Fibroblast of skin of left quadriceps (primary cell): ENCODE results near the gene TP73.

Experiments
- DNase-seq, 2 experiments: peaks; one replicate each; pipeline ENCODE4 v3.0.0-alpha.2; 2013; ENCODE audit warnings: low read depth in 2 of 2

TP73 gene

GRCh38 chr1:3634059-3634800 lies 18.1 kb upstream of the TP73 start:
- DNase-seq: no peak

GRCh38 chr1:3636080-3636479 lies 16.2 kb upstream of the TP73 start:
- DNase-seq: no peak

GRCh38 chr1:3636531-3636930 lies 15.8 kb upstream of the TP73 start:
- DNase-seq: no peak

GRCh38 chr1:3638027-3638426 lies 14.3 kb upstream of the TP73 start:
- DNase-seq: no peak

GRCh38 chr1:3638676-3639075 lies 13.6 kb upstream of the TP73 start:
- no peak for DNase-seq

GRCh38 chr1:3639397-3639911 lies 12.9 kb upstream of the TP73 start:
- no peak for DNase-seq

GRCh38 chr1:3640121-3640837 lies 12.0 kb upstream of the TP73 start:
- no peak for DNase-seq

- DNase-seq: no peak
Measured at GRCh38 chr1:3641046-3641760, 11.1 kb upstream of the TP73 start.

GRCh38 chr1:3641816-3642215 lies 10.5 kb upstream of the TP73 start:
- DNase-seq: no peak

GRCh38 chr1:3642919-3643675 lies 9.2 kb upstream of the TP73 start:
- DNase-seq: no peak

- DNase-seq: no peak
Measured at GRCh38 chr1:3644273-3644672, 8.0 kb upstream of the TP73 start.

- no peak for DNase-seq
Measured at GRCh38 chr1:3645247-3645646, 7.1 kb upstream of the TP73 start.

GRCh38 chr1:3645666-3646355 lies 6.5 kb upstream of the TP73 start:
- DNase-seq: no peak

- DNase-seq: no peak
Measured at GRCh38 chr1:3646596-3646995, 5.7 kb upstream of the TP73 start.

- DNase-seq: peak; percentile 67 to 75
Measured at GRCh38 chr1:3649342-3650247, 2.7 kb upstream of the TP73 start, which contains the start of gene WRAP73. Gene WRAP73, minus strand, starts transcription at chr1:3650103. Its CDS starts 104 bp downstream, at chr1:3649999.

- DNase-seq: no peak
Measured at GRCh38 chr1:3650248-3651025, 1.9 kb upstream of the TP73 start.

- DNase-seq: no peak
Measured at GRCh38 chr1:3651026-3651929, 1.0 kb upstream of the TP73 start.
